Ovary (tissue), 3 donors: ENCODE data around the gene KLHDC8A.

Experiments used
- CTCF ChIP-seq, 3 donors: fragments of 450-650 bp in 2 of 3; fragments of 200-600 bp in 1 of 3; IDR thresholded peaks; one replicate each; pipeline versions ENCODE4 v1.5.1 to v1.8.0; 2016 to 2022; ENCODE audit warnings: antibody characterized with exemption in 3 of 3, mild to moderate bottlenecking in 1 of 3
- POLR2A ChIP-seq: fragments of 450-650 bp; IDR thresholded peaks from one replicate; pipeline ENCODE4 v1.6.1; 2017; ENCODE audit warnings: antibody characterized with exemption, mild to moderate bottlenecking, moderate library complexity
- donor health status: DM: no; HTN: no; CAD: no.

GRCh38 chr1:205324781-205325180 is 31.9 kb downstream of the KLHDC8A start:
- TF ChIP-seq CTCF (IDR thresholded peaks at IDR 0.05) (no peak), POLR2A (no peak)
